Measurements from ENCODE around the gene SIGMAR1. TPM values are rescaled to one million over a fixed set of nuclear protein-coding genes. Genes with fewer than 3 reads are reported as not detected.

SIGMAR1 gene
- total RNA-seq = 34.1 TPM
- 100 to 1,000 TPM; 107 to 130 (median 119) TPM for polyA plus RNA-seq

- Mint-ChIP-seq H3K27me3 (no peaks in the 10 kb centered on the region), H3K27ac (peak within 1 kb of the TSS; percentile 93 to 99 (median 97)), H3K4me1 (peaks cover 9 to 48% (median 21%) of the 10 kb centered on the region in 4 donors), H3K36me3 (peaks cover 4% of the 10 kb centered on the region), H3K9me3 (no peaks in the 10 kb centered on the region), H3K4me3 (peak within 1 kb of the TSS; percentile 91 to 98 (median 94))
- DNase-seq (peak; percentile 90 to 96 (median 96)), ATAC-seq (ENCODE audit: low read depth in 2 of 2) (peak; percentile 92 to 94)
- Histone ChIP-seq H3K4me3 (ENCODE audit: low read depth, low read length) (peak within 1 kb of the TSS; percentile 78), H3K4me1 (ENCODE audit: control insufficient read depth, insufficient read depth, low read length, poor library complexity, severe bottlenecking) (peaks cover 30% of the 10 kb centered on the region), H3K27ac (ENCODE audit: insufficient read depth, low read length, poor library complexity, severe bottlenecking) (peak within 1 kb of the TSS; percentile 74), H3K9me3 (ENCODE audit: control insufficient read depth in 2 of 2, low read length in 2 of 2) (no peaks in the 10 kb centered on the region), H3K36me3 (ENCODE audit: control insufficient read depth, insufficient read depth, low read length) (no peaks in the 10 kb centered on the region), H3K27me3 (ENCODE audit: control insufficient read depth, insufficient read depth, low read length) (no peaks in the 10 kb centered on the region)
Observed at GRCh38 chr9:34637356-34638137, at the start of gene SIGMAR1. Gene SIGMAR1 (minus strand): TSS chr9:34637787. CDS start chr9:34637697, 90 bp downstream.

- no peak overlapping the region for H3K4me3 ChIP-seq (ENCODE audit: low read depth, low read length)
- no peaks in the 10 kb centered on the region for H3K36me3 ChIP-seq (ENCODE audit: control insufficient read depth, insufficient read depth, low read length)
- DNase-seq (no peak), ATAC-seq (ENCODE audit: low read depth in 2 of 2) (no peak)
- Mint-ChIP-seq H3K27ac (peak overlapping the region in 1 of 3 donors; percentile 49), H3K4me1 (no peaks in the 10 kb centered on the region), H3K4me3 (peak overlapping the region in 1 of 4 donors; percentile 30), H3K27me3 (no peaks in the 10 kb centered on the region), H3K36me3 (peaks cover 4% of the 10 kb centered on the region), H3K9me3 (no peaks in the 10 kb centered on the region)
- no peak overlapping the region for H3K27ac ChIP-seq (ENCODE audit: insufficient read depth, low read length, poor library complexity, severe bottlenecking)
- no peaks in the 10 kb centered on the region for H3K4me1 ChIP-seq (ENCODE audit: control insufficient read depth, insufficient read depth, low read length, poor library complexity, severe bottlenecking)
- no peaks in the 10 kb centered on the region for H3K9me3 ChIP-seq (ENCODE audit: control insufficient read depth in 2 of 2, low read length in 2 of 2)
- H3K27me3 ChIP-seq (ENCODE audit: control insufficient read depth, insufficient read depth, low read length) = no peaks in the 10 kb centered on the region
Observed at GRCh38 chr9:34686732-34687131, 49.1 kb upstream of the SIGMAR1 start.

GRCh38 chr9:34686231-34686630, 48.6 kb upstream of the SIGMAR1 start:
- ATAC-seq (ENCODE audit: low read depth in 2 of 2) (no peak), DNase-seq (no peak)
- H3K27ac ChIP-seq (ENCODE audit: insufficient read depth, low read length, poor library complexity, severe bottlenecking) = no peak overlapping the region
- Mint-ChIP-seq H3K27ac (no peak overlapping the region), H3K9me3 (no peaks in the 10 kb centered on the region), H3K4me1 (no peaks in the 10 kb centered on the region), H3K4me3 (no peak overlapping the region), H3K27me3 (no peaks in the 10 kb centered on the region), H3K36me3 (peaks cover 4% of the 10 kb centered on the region)
- no peaks in the 10 kb centered on the region for H3K36me3 ChIP-seq (ENCODE audit: control insufficient read depth, insufficient read depth, low read length)
- no peaks in the 10 kb centered on the region for H3K9me3 ChIP-seq (ENCODE audit: control insufficient read depth in 2 of 2, low read length in 2 of 2)
- no peak overlapping the region for H3K4me3 ChIP-seq (ENCODE audit: low read depth, low read length)
- H3K27me3 ChIP-seq (ENCODE audit: control insufficient read depth, insufficient read depth, low read length) = no peaks in the 10 kb centered on the region
- H3K4me1 ChIP-seq (ENCODE audit: control insufficient read depth, insufficient read depth, low read length, poor library complexity, severe bottlenecking) = no peaks in the 10 kb centered on the region

GRCh38 chr9:34685591-34685990, 48.0 kb upstream of the SIGMAR1 start:
- ATAC-seq (ENCODE audit: low read depth in 2 of 2) (no peak), DNase-seq (no peak)
- Histone ChIP-seq H3K4me1 (ENCODE audit: control insufficient read depth, insufficient read depth, low read length, poor library complexity, severe bottlenecking) (no peaks in the 10 kb centered on the region), H3K4me3 (ENCODE audit: low read depth, low read length) (no peak overlapping the region), H3K36me3 (ENCODE audit: control insufficient read depth, insufficient read depth, low read length) (no peaks in the 10 kb centered on the region), H3K9me3 (ENCODE audit: control insufficient read depth in 2 of 2, low read length in 2 of 2) (no peaks in the 10 kb centered on the region), H3K27me3 (ENCODE audit: control insufficient read depth, insufficient read depth, low read length) (no peaks in the 10 kb centered on the region), H3K27ac (ENCODE audit: insufficient read depth, low read length, poor library complexity, severe bottlenecking) (no peak overlapping the region)
- Mint-ChIP-seq H3K4me1 (no peaks in the 10 kb centered on the region), H3K27me3 (no peaks in the 10 kb centered on the region), H3K4me3 (no peak overlapping the region), H3K36me3 (peaks cover 4% of the 10 kb centered on the region), H3K27ac (no peak overlapping the region), H3K9me3 (no peaks in the 10 kb centered on the region)

- Histone ChIP-seq H3K27ac (ENCODE audit: insufficient read depth, low read length, poor library complexity, severe bottlenecking) (no peak overlapping the region), H3K27me3 (ENCODE audit: control insufficient read depth, insufficient read depth, low read length) (no peaks in the 10 kb centered on the region), H3K36me3 (ENCODE audit: control insufficient read depth, insufficient read depth, low read length) (no peaks in the 10 kb centered on the region), H3K9me3 (ENCODE audit: control insufficient read depth in 2 of 2, low read length in 2 of 2) (no peaks in the 10 kb centered on the region), H3K4me3 (ENCODE audit: low read depth, low read length) (no peak overlapping the region), H3K4me1 (ENCODE audit: control insufficient read depth, insufficient read depth, low read length, poor library complexity, severe bottlenecking) (no peaks in the 10 kb centered on the region)
- no peak for ATAC-seq (ENCODE audit: low read depth in 2 of 2)
- DNase-seq = no peak
- H3K9me3 Mint-ChIP-seq = no peaks in the 10 kb centered on the region
- H3K4me3 Mint-ChIP-seq = no peak overlapping the region
- no peaks in the 10 kb centered on the region for H3K27me3 Mint-ChIP-seq
- no peaks in the 10 kb centered on the region for H3K4me1 Mint-ChIP-seq
- H3K27ac Mint-ChIP-seq = no peak overlapping the region
- peaks cover 4% of the 10 kb centered on the region for H3K36me3 Mint-ChIP-seq
Observed at GRCh38 chr9:34684816-34685215, 47.2 kb upstream of the SIGMAR1 start.

- Histone ChIP-seq H3K9me3 (ENCODE audit: control insufficient read depth in 2 of 2, low read length in 2 of 2) (no peaks in the 10 kb centered on the region), H3K4me3 (ENCODE audit: low read depth, low read length) (no peak overlapping the region), H3K27ac (ENCODE audit: insufficient read depth, low read length, poor library complexity, severe bottlenecking) (no peak overlapping the region), H3K36me3 (ENCODE audit: control insufficient read depth, insufficient read depth, low read length) (no peaks in the 10 kb centered on the region), H3K27me3 (ENCODE audit: control insufficient read depth, insufficient read depth, low read length) (no peaks in the 10 kb centered on the region), H3K4me1 (ENCODE audit: control insufficient read depth, insufficient read depth, low read length, poor library complexity, severe bottlenecking) (no peaks in the 10 kb centered on the region)
- H3K27me3 Mint-ChIP-seq = no peaks in the 10 kb centered on the region
- no peak overlapping the region for H3K4me3 Mint-ChIP-seq
- H3K27ac Mint-ChIP-seq = no peak overlapping the region
- H3K4me1 Mint-ChIP-seq = no peaks in the 10 kb centered on the region
- H3K36me3 Mint-ChIP-seq = peaks cover 4% of the 10 kb centered on the region
- DNase-seq = no peak
- H3K9me3 Mint-ChIP-seq = no peaks in the 10 kb centered on the region
- no peak for ATAC-seq (ENCODE audit: low read depth in 2 of 2)
Observed at GRCh38 chr9:34684145-34684544, 46.6 kb upstream of the SIGMAR1 start.

GRCh38 chr9:34675869-34676268, 38.3 kb upstream of the SIGMAR1 start:
- Mint-ChIP-seq H3K27me3 (no peaks in the 10 kb centered on the region), H3K36me3 (peaks cover 3% of the 10 kb centered on the region), H3K4me3 (no peak overlapping the region), H3K9me3 (peaks cover 0 to 2% (median 0%) of the 10 kb centered on the region in 7 donors), H3K4me1 (peaks cover 0 to 5% (median 3%) of the 10 kb centered on the region in 4 donors), H3K27ac (peak overlapping the region in 1 of 3 donors; percentile 63)
- Histone ChIP-seq H3K4me3 (ENCODE audit: low read depth, low read length) (no peak overlapping the region), H3K9me3 (ENCODE audit: control insufficient read depth in 2 of 2, low read length in 2 of 2) (no peaks in the 10 kb centered on the region), H3K27ac (ENCODE audit: insufficient read depth, low read length, poor library complexity, severe bottlenecking) (no peak overlapping the region), H3K4me1 (ENCODE audit: control insufficient read depth, insufficient read depth, low read length, poor library complexity, severe bottlenecking) (no peaks in the 10 kb centered on the region), H3K27me3 (ENCODE audit: control insufficient read depth, insufficient read depth, low read length) (no peaks in the 10 kb centered on the region), H3K36me3 (ENCODE audit: control insufficient read depth, insufficient read depth, low read length) (no peaks in the 10 kb centered on the region)
- no peak for DNase-seq
- ATAC-seq (ENCODE audit: low read depth in 2 of 2) = no peak
